Activated CD4-positive, alpha-beta memory T cell treated with anti-CD3 and anti-CD28 coated beads, Interleukin-2, amount 10 ng/mL, durations not matched to agents 7 days and 5 days (primary cell): ENCODE results near the gene ARHGAP18. TPM values are rescaled to one million over a fixed set of nuclear protein-coding genes. Genes with fewer than 3 reads are reported as not detected.

Experiments
- CTCF ChIA-PET: fragments of 350-600 bp; sonication (Branson Sonifier 250); formaldehyde crosslinking; loops from one replicate; lab custom pipeline; 2021; ENCODE audit warnings: antibody characterized with exemption, inconsistent platforms; lab: Charles Lee
- POLR2A ChIA-PET: fragments of 350-600 bp; sonication (Branson Sonifier 250); formaldehyde crosslinking; loops from one replicate; lab custom pipeline; 2021; ENCODE audit warnings: antibody characterized with exemption; lab: Charles Lee
- DNase-seq: peaks from one replicate; pipeline ENCODE4 v3.0.0-alpha.2; 2020
- H3K27ac Mint-ChIP-seq: one replicate; pipeline ENCODE4 v1.8.0; 2021; ENCODE audit warnings: mild to moderate bottlenecking, mixed read lengths
- H3K27me3 Mint-ChIP-seq: one replicate; pipeline ENCODE4 v1.8.0; 2021; ENCODE audit warnings: mixed read lengths
- H3K36me3 Mint-ChIP-seq: one replicate; pipeline ENCODE4 v1.8.0; 2021; ENCODE audit warnings: low read depth, mixed read lengths
- H3K4me1 Mint-ChIP-seq: one replicate; pipeline ENCODE4 v1.8.0; 2021; ENCODE audit warnings: mixed read lengths
- H3K4me3 Mint-ChIP-seq: one replicate; pipeline ENCODE4 v1.8.0; 2021; ENCODE audit warnings: mild to moderate bottlenecking, mixed read lengths
- H3K9me3 Mint-ChIP-seq: one replicate; pipeline ENCODE4 v1.8.0; 2021; ENCODE audit warnings: mixed read lengths
- total RNA-seq, 2 experiments: library from RNA; stranded (reverse); gene quantifications; one replicate each; pipeline ENCODE4 v1.2.3, GENCODE V29; 2021

Gene ARHGAP18
- total RNA-seq, 2 experiments from 2014 or later, result 14.8 to 18.0 TPM

DNA sequence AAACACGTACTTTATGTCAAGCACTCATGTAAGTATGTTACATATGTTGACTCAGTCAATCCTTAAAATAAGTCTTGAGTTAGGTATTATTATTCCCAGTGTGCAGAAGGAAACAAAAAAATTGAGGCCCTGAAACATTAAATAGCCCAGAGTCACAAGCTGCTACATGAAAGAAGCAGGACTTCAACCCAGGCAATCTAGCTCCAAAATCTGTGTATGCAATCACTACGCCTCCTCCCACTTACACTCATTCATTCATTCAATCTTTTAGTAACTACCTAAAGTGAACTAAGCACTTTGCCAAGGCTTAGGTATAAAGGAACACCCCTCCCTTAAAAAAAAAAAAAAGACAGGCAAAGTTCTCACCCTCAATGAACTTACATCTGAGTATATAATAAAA, 9.3 kb downstream of the ARHGAP18 start:
- POLR2A ChIA-PET, result interaction anchor here (2.1 kb wide), 1 partner anchor 9 kb away, joined by 12 read pairs; the partner anchor contains the start of gene ARHGAP18
- H3K9me3 Mint-ChIP-seq, result no peaks in the 10 kb centered on the region
- no peak overlapping the region for H3K4me3 Mint-ChIP-seq
- CTCF ChIA-PET, result interaction anchor here (1.0 kb wide), 1 partner anchor 58 kb away, joined by 3 read pairs; no protein-coding TSS in a partner anchor
- H3K4me1 Mint-ChIP-seq, result peaks cover 35% of the 10 kb centered on the region
- peaks cover 25% of the 10 kb centered on the region for H3K36me3 Mint-ChIP-seq
- H3K27me3 Mint-ChIP-seq, result peaks cover 5% of the 10 kb centered on the region
- H3K27ac Mint-ChIP-seq, result no peak overlapping the region
- no peak for DNase-seq

GRCh38 chr6:129699659-129700058, 10.3 kb downstream of the ARHGAP18 start:
- ChIA-PET CTCF (interaction anchor here (1.0 kb wide), 1 partner anchor 57 kb away, joined by 3 read pairs; no protein-coding TSS in a partner anchor), POLR2A (interaction anchor here (0.8 to 2.1 kb wide), 2 partner anchors 10 to 16 kb away, joined by 3 to 12 read pairs; partner anchors contain the start of gene ARHGAP18)
- H3K4me1 Mint-ChIP-seq, result peaks cover 37% of the 10 kb centered on the region
- H3K27me3 Mint-ChIP-seq, result peaks cover 5% of the 10 kb centered on the region
- peaks cover 19% of the 10 kb centered on the region for H3K36me3 Mint-ChIP-seq
- H3K27ac Mint-ChIP-seq, result no peak overlapping the region
- no peak for DNase-seq
- no peaks in the 10 kb centered on the region for H3K9me3 Mint-ChIP-seq
- no peak overlapping the region for H3K4me3 Mint-ChIP-seq

DNA sequence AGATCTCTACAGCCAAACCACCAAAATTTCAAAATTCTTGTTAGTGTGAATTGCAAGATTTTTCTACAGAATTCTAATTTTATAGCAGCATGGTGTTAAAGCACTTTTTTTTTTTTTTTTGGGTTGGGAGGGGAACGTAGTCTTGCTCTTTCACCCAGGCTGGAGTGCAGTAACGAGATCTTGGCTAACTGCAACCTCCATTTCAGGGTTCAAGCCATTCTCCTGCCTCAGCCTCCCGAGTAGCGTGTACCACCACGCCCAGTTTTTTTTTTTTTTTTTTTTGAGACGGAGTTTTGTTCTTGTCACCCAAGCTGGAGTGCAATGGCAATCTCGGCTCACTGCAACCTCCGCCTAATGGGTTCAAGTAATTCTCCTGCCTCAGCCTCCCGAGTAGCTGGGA, 11.5 kb downstream of the ARHGAP18 start:
- ChIA-PET CTCF (no interaction called here), POLR2A (no interaction called here)
- Mint-ChIP-seq H3K4me3 (no peak overlapping the region), H3K27ac (no peak overlapping the region), H3K36me3 (peaks cover 19% of the 10 kb centered on the region), H3K9me3 (no peaks in the 10 kb centered on the region), H3K27me3 (peaks cover 5% of the 10 kb centered on the region), H3K4me1 (peaks cover 38% of the 10 kb centered on the region)
- DNase-seq, result no peak

GRCh38 chr6:129697788-129698187, 12.2 kb downstream of the ARHGAP18 start:
- no peak for DNase-seq
- no peak overlapping the region for H3K4me3 Mint-ChIP-seq
- peaks cover 5% of the 10 kb centered on the region for H3K27me3 Mint-ChIP-seq
- peaks cover 43% of the 10 kb centered on the region for H3K4me1 Mint-ChIP-seq
- ChIA-PET POLR2A (no interaction called here), CTCF (interaction anchor here (1.0 kb wide), 1 partner anchor 15 kb away, joined by 3 read pairs; no protein-coding TSS in a partner anchor)
- peaks cover 19% of the 10 kb centered on the region for H3K36me3 Mint-ChIP-seq
- no peak overlapping the region for H3K27ac Mint-ChIP-seq
- no peaks in the 10 kb centered on the region for H3K9me3 Mint-ChIP-seq

DNA sequence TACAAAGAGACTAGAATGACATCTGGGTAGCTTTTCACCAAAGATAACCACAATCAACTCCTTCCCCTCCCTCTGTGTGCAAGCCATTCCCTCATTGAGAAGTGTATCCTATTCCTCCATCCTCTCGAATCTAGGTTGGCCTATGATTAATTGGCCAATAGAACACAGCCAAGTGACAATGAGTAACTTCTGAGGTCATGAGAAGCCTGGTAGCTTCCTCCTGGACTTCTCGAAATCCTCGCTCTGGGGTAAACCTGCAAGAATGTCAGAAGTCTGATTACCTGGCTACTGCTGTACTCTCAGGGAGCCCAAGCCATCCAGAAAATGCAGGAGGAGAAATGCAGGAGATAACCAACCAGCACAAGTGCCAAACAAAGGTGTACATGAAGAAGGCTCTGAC, 13.1 kb downstream of the ARHGAP18 start:
- no peaks in the 10 kb centered on the region for H3K9me3 Mint-ChIP-seq
- no peak overlapping the region for H3K27ac Mint-ChIP-seq
- H3K36me3 Mint-ChIP-seq, result peaks cover 18% of the 10 kb centered on the region
- ChIA-PET CTCF (interaction anchor here (1.0 kb wide), 1 partner anchor 16 kb away, joined by 3 read pairs; no protein-coding TSS in a partner anchor), POLR2A (interaction anchor here (0.8 to 2.8 kb wide), 4 partner anchors 10 to 435 kb away, joined by 3 to 15 read pairs (median 6); no protein-coding TSS in a partner anchor)
- no peak overlapping the region for H3K4me3 Mint-ChIP-seq
- peaks cover 5% of the 10 kb centered on the region for H3K27me3 Mint-ChIP-seq
- H3K4me1 Mint-ChIP-seq, result peaks cover 44% of the 10 kb centered on the region
- no peak for DNase-seq

- DNase-seq, result no peak
- peak overlapping the region; percentile 12 for H3K4me3 Mint-ChIP-seq
- ChIA-PET POLR2A (interaction anchor here (0.8 to 2.8 kb wide), 8 partner anchors 9 to 436 kb away, joined by 3 to 15 read pairs (median 4); no protein-coding TSS in a partner anchor), CTCF (interaction anchor here (1.2 to 1.3 kb wide), 2 partner anchors 12 to 13 kb away, joined by 3 to 5 read pairs; no protein-coding TSS in a partner anchor)
- peaks cover 5% of the 10 kb centered on the region for H3K27me3 Mint-ChIP-seq
- H3K36me3 Mint-ChIP-seq, result peaks cover 18% of the 10 kb centered on the region
- H3K27ac Mint-ChIP-seq, result peak overlapping the region; percentile 18
- no peaks in the 10 kb centered on the region for H3K9me3 Mint-ChIP-seq
- H3K4me1 Mint-ChIP-seq, result peaks cover 43% of the 10 kb centered on the region
Measured at GRCh38 chr6:129696028-129696418, 14.0 kb downstream of the ARHGAP18 start.

DNA sequence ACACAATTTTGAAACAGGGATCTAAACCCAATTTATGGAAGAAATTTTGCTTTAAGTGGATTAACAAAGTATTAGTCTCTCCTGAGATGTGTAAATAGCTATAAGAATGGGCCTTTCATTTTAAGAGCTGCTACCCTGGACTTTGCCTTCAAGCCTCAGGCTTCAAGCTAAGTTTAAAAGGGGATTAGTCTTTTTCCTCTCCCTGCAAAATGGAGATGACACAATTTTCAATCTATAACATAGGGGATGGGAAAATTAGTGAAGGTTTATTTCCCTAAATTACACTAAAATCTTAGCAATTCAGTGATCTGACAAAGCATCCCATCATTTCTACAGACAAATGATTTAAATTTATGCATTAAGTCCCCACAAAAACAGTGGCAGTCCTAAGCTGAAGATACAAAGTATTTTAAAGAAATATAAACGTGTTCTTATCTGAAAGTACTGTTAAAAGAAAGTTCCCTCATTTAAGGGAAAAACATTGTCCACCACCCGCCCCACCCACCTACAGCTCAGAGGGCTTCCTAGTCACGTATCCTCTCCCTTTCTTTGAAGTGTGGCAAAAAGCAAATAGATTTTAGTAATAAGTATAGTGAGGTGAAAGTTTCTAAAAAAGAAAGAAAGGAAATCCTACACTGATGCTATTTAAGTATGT, 14.5 kb downstream of the ARHGAP18 start:
- Mint-ChIP-seq H3K4me3 (peak overlapping the region; percentile 12), H3K4me1 (peaks cover 41% of the 10 kb centered on the region), H3K27ac (peak overlapping the region; percentile 18), H3K27me3 (peaks cover 5% of the 10 kb centered on the region), H3K9me3 (no peaks in the 10 kb centered on the region), H3K36me3 (peaks cover 12% of the 10 kb centered on the region)
- ChIA-PET CTCF (interaction anchor here (1.2 to 1.3 kb wide), 3 partner anchors 9 to 14 kb away, joined by 3 to 5 read pairs (median 5); no protein-coding TSS in a partner anchor), POLR2A (interaction anchor here (0.8 to 2.8 kb wide), 8 partner anchors 8 to 28 kb away, joined by 3 to 15 read pairs (median 4); partner anchors contain the start of gene ARHGAP18)
- DNase-seq, result peak; percentile 42

GRCh38 chr6:129694036-129694435, 15.9 kb downstream of the ARHGAP18 start:
- POLR2A ChIA-PET, result interaction anchor here (1.2 to 2.8 kb wide), 3 partner anchors 11 to 22 kb away, joined by 4 to 9 read pairs (median 9); partner anchors contain the start of gene ARHGAP18

DNA sequence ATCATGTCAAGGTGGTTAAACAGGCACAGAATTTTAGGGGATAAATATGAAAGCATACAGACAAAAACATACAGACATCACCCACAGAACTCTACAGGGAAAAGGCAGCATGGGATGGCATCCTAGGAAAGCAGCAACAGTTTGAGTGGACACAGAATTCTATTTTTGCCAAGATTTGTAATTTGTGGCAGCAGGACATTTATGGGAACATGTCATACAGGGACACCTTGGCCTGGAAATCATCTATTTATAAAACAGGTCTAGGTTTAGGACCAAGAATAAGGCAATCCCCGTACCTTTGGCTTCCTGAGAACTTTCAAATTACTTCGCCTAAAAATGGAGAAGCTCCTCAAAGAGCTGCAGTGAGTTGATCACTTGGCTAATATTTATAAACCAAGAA, 17.5 kb downstream of the ARHGAP18 start:
- no peak overlapping the region for H3K27ac Mint-ChIP-seq
- H3K4me3 Mint-ChIP-seq, result no peak overlapping the region
- ChIA-PET POLR2A (no interaction called here), CTCF (no interaction called here)
- H3K36me3 Mint-ChIP-seq, result peaks cover 6% of the 10 kb centered on the region
- DNase-seq, result no peak
- H3K27me3 Mint-ChIP-seq, result peaks cover 1% of the 10 kb centered on the region
- no peaks in the 10 kb centered on the region for H3K9me3 Mint-ChIP-seq
- peaks cover 50% of the 10 kb centered on the region for H3K4me1 Mint-ChIP-seq

More at GRCh38 chr6:129694036-129694435, 15.9 kb downstream of the ARHGAP18 start:
- Mint-ChIP-seq H3K4me3 (no peak overlapping the region), H3K27me3 (peaks cover 1% of the 10 kb centered on the region), H3K9me3 (no peaks in the 10 kb centered on the region), H3K36me3 (peaks cover 6% of the 10 kb centered on the region), H3K27ac (no peak overlapping the region), H3K4me1 (peaks cover 40% of the 10 kb centered on the region)
- no peak for DNase-seq
- CTCF ChIA-PET, result no interaction called here

GRCh38 chr6:129691709-129692108, 18.3 kb downstream of the ARHGAP18 start:
- H3K27ac Mint-ChIP-seq, result no peak overlapping the region
- no peak for DNase-seq
- peaks cover 54% of the 10 kb centered on the region for H3K4me1 Mint-ChIP-seq
- H3K27me3 Mint-ChIP-seq, result peaks cover 1% of the 10 kb centered on the region
- H3K4me3 Mint-ChIP-seq, result no peak overlapping the region
- peaks cover 6% of the 10 kb centered on the region for H3K36me3 Mint-ChIP-seq
- ChIA-PET CTCF (no interaction called here), POLR2A (no interaction called here)
- no peaks in the 10 kb centered on the region for H3K9me3 Mint-ChIP-seq

- CTCF ChIA-PET, result interaction anchor here (0.7 kb wide), 1 partner anchor 14 kb away, joined by 3 read pairs; no protein-coding TSS in a partner anchor
- no peak overlapping the region for H3K27ac Mint-ChIP-seq
- H3K9me3 Mint-ChIP-seq, result no peaks in the 10 kb centered on the region
- H3K27me3 Mint-ChIP-seq, result no peaks in the 10 kb centered on the region
- peaks cover 53% of the 10 kb centered on the region for H3K4me1 Mint-ChIP-seq
- POLR2A ChIA-PET, result no interaction called here
- no peak for DNase-seq
- H3K36me3 Mint-ChIP-seq, result peaks cover 6% of the 10 kb centered on the region
- no peak overlapping the region for H3K4me3 Mint-ChIP-seq
Measured at GRCh38 chr6:129691043-129691640, 18.8 kb downstream of the ARHGAP18 start.

- ChIA-PET POLR2A (interaction anchor here (0.9 to 2.4 kb wide), 7 partner anchors 9 to 63 kb away, joined by 3 to 15 read pairs (median 6); partner anchors contain the start of gene ARHGAP18), CTCF (interaction anchor here (0.7 to 2.0 kb wide), 5 partner anchors 8 to 1789 kb away, joined by 3 to 8 read pairs (median 5); no protein-coding TSS in a partner anchor)
- H3K36me3 Mint-ChIP-seq, result peaks cover under 1% of the 10 kb centered on the region
- H3K27ac Mint-ChIP-seq, result peak overlapping the region; percentile 65
- DNase-seq, result peak; percentile 59
- H3K4me1 Mint-ChIP-seq, result peaks cover 67% of the 10 kb centered on the region
- no peaks in the 10 kb centered on the region for H3K9me3 Mint-ChIP-seq
- no peak overlapping the region for H3K4me3 Mint-ChIP-seq
- no peaks in the 10 kb centered on the region for H3K27me3 Mint-ChIP-seq
Measured at GRCh38 chr6:129686941-129687627, 22.9 kb downstream of the ARHGAP18 start.
